ENCODE results near the gene CCDC112. TPM values are rescaled to one million over a fixed set of nuclear protein-coding genes. Genes with fewer than 3 reads are reported as not detected.

The CCDC112 gene
- total and polyA plus RNA-seq, 2 of the 13 experiments (the other 11 are each of a cell fraction or from before 2014, with no cell fraction given) = 1.1 to 2.8 TPM

- TF ChIP-seq REST (IDR thresholded peaks at IDR 0.05; ENCODE audit: borderline replicate concordance in 1 of 2, low read depth in 1 of 2, low read length in 2 of 2) = peak in 1 of 2 experiments; percentile 18; a peak in 1 of 4 replicates
- TF ChIP-seq THYN1 (CRISPR knock-in tag; IDR thresholded peaks at IDR 0.05; ENCODE audit: borderline replicate concordance, low read depth) = no peak
- peak; percentile 95 for TF ChIP-seq GATAD1 (CRISPR knock-in tag; IDR thresholded peaks at IDR 0.05)
- peak; percentile 88 for TF ChIP-seq SPEN (CRISPR knock-in tag; IDR thresholded peaks at IDR 0.05; ENCODE audit: low read depth)
- no peak for TF ChIP-seq IRX3 (CRISPR knock-in tag; IDR thresholded peaks at IDR 0.05; ENCODE audit: borderline replicate concordance, low read depth)
- TF ChIP-seq KAT8 (CRISPR knock-in tag; IDR thresholded peaks at IDR 0.05) = peak; percentile 98
- TF ChIP-seq GABPA (IDR thresholded peaks at IDR 0.05; ENCODE audit: low read depth, low read length) = peak; percentile 93
- TF ChIP-seq GABPA (CRISPR knock-in tag; IDR thresholded peaks at IDR 0.05; ENCODE audit: low read depth) = peak; percentile 98
- TF ChIP-seq TARDBP (CRISPR knock-in tag; IDR thresholded peaks at IDR 0.05) = no peak
- TF ChIP-seq ZNF775 (CRISPR knock-in tag; IDR thresholded peaks at IDR 0.05; ENCODE audit: borderline replicate concordance) = no peak
- TF ChIP-seq MLX (CRISPR knock-in tag; IDR thresholded peaks at IDR 0.05) = no peak
- TF ChIP-seq POGZ (CRISPR knock-in tag; IDR thresholded peaks at IDR 0.05) = peak; percentile 91
- TF ChIP-seq KLF12 (CRISPR knock-in tag; IDR thresholded peaks at IDR 0.05; ENCODE audit: borderline replicate concordance) = peak; percentile 21; the same call in 1 of the 2 replicates
- TF ChIP-seq ZNF619 (CRISPR knock-in tag; IDR thresholded peaks at IDR 0.05) = no peak
- TF ChIP-seq RBM39 (IDR thresholded peaks at IDR 0.05; ENCODE audit: low read depth, low read length, poor library complexity, severe bottlenecking) = peak; percentile 38
- no peak for TF ChIP-seq GLMP (CRISPR knock-in tag; IDR thresholded peaks at IDR 0.05; ENCODE audit: borderline replicate concordance)
- TF ChIP-seq POLR2AphosphoS2 (IDR thresholded peaks at IDR 0.05; ENCODE audit: low read depth, low read length) = no peak
- TF ChIP-seq SRSF9 (IDR thresholded peaks at IDR 0.05; ENCODE audit: borderline replicate concordance, insufficient read depth, low read depth, low read length, poor library complexity, severe bottlenecking) = no peak
- TF ChIP-seq ZNF609 (CRISPR knock-in tag; IDR thresholded peaks at IDR 0.05; ENCODE audit: borderline replicate concordance) = no peak
These were observed 34.0 kb downstream of the CCDC112 start, which contains the start of gene PGGT1B (continued) for GRCh38 chr5:115262321-115263077.
